ENCODE results near the gene TBC1D32. TPM values are rescaled to one million over a fixed set of nuclear protein-coding genes. Genes with fewer than 3 reads are reported as not detected.

Gene TBC1D32
- total and polyA plus RNA-seq, 2 donors (not counting 3 experiments of a cell fraction or from before 2014, with no cell fraction given), result 2.5 to 4.0 TPM

GRCh38 chr6:121032268-121033006, 301.8 kb downstream of the TBC1D32 start:
- no peaks in the 10 kb centered on the region for H3K79me2 ChIP-seq (ENCODE audit: control insufficient read depth, insufficient read depth, low read length)
- no peaks in the 10 kb centered on the region for H3K4me1 ChIP-seq (ENCODE audit: control insufficient read depth, extremely low read depth, insufficient read depth, low read length)
- no peak overlapping the region for H2AFZ ChIP-seq (ENCODE audit: low read depth, low read length)
- no peaks in the 10 kb centered on the region for H4K20me1 ChIP-seq (replicated peaks; ENCODE audit: control insufficient read depth, extremely low read depth, insufficient read depth, low read length)
- dilution Hi-C loops (cut with MboI; ENCODE audit: extremely low pct_ligation_motif_present, low sequenced_read_pairs) (no loop called here), intact Hi-C loops (cut with micrococcal nuclease) (no loop called here)
- H3K9ac ChIP-seq (replicated peaks; ENCODE audit: extremely low read depth, insufficient read depth, low read length), result no peak overlapping the region
- no peaks in the 10 kb centered on the region for H3K36me3 ChIP-seq (ENCODE audit: control insufficient read depth in 2 of 2, extremely low read depth in 1 of 2, insufficient read depth in 2 of 2, low read length in 2 of 2)
- POLR2A ChIA-PET, result no interaction called here
- no peaks in the 10 kb centered on the region for H3K9me1 ChIP-seq (replicated peaks; ENCODE audit: control insufficient read depth, extremely low read depth, insufficient read depth, low read length)
- no peak for DNase-seq (ENCODE audit: low read depth, low spot score)
- H3K27ac ChIP-seq (ENCODE audit: insufficient read depth, low read depth, low read length), result no peak overlapping the region
- H3K27me3 ChIP-seq (ENCODE audit: control insufficient read depth in 2 of 2, insufficient read depth in 2 of 2, low read length in 2 of 2), result no peaks in the 10 kb centered on the region
- no peak for TF ChIP-seq JUN (IDR thresholded peaks at IDR 0.05; ENCODE audit: borderline replicate concordance, insufficient read depth, insufficient read length, low read depth)
- no peak for TF ChIP-seq CTCF (IDR thresholded peaks at IDR 0.05; ENCODE audit: extremely low read depth in 1 of 2, insufficient read depth in 1 of 2, low read depth in 1 of 2, low read length in 2 of 2)
- TF ChIP-seq MYC (IDR thresholded peaks at IDR 0.05; ENCODE audit: low read depth, low read length), result no peak
- TF ChIP-seq MAX (IDR thresholded peaks at IDR 0.05; ENCODE audit: insufficient read depth, insufficient read length), result no peak
- BruUV-seq (replicated peaks), result no TSS peak
- no peak overlapping the region for H3K4me2 ChIP-seq (ENCODE audit: insufficient read depth, low read length)
- H3K4me3 ChIP-seq (replicated peaks in 1 of 3; ENCODE audit: insufficient read depth in 1 of 3, low read depth in 1 of 3, low read length in 3 of 3), result no peak overlapping the region
- H3K9me3 ChIP-seq (replicated peaks; ENCODE audit: control insufficient read depth, insufficient read depth, low read length), result no peaks in the 10 kb centered on the region
- FAIRE-seq, result no peak
- CTCF ChIA-PET, result no interaction called here

Small RNA genes lying within 50 kb of the gene (small RNA-seq; reads per million reads assigned to genes)
- gene RF00019 (ENCODE audit: insufficient read depth, insufficient read length, low read depth, low replicate concordance) (not detected), gene RNU6-1286P (ENCODE audit: insufficient read depth, insufficient read length, low read depth, low replicate concordance) (not detected)

Other genes with a start within 250 kb of the TBC1D32 start
- gene GJA1, start 101.2 kb upstream of the TBC1D32 start, total RNA-seq, result 235 and 288 TPM in 2 replicates
- 155 and 185 TPM in 2 replicates for gene GJA1, start 101.2 kb upstream of the TBC1D32 start, polyA plus RNA-seq

Data from endothelial cell of umbilical vein (primary cell).